T-helper 1 cell (primary cell): ENCODE results near the gene GID8.
"Not testable (repeated sequence)": the region's sequence is repeated elsewhere in the genome, so short reads cannot be mapped to it uniquely, and the experiment has no call there.

Experiments used
- DNase-seq, 5 donors: peaks; one replicate each; pipeline ENCODE4 v3.0.0-alpha.2; 2012 to 2020

Gene GID8

DNA sequence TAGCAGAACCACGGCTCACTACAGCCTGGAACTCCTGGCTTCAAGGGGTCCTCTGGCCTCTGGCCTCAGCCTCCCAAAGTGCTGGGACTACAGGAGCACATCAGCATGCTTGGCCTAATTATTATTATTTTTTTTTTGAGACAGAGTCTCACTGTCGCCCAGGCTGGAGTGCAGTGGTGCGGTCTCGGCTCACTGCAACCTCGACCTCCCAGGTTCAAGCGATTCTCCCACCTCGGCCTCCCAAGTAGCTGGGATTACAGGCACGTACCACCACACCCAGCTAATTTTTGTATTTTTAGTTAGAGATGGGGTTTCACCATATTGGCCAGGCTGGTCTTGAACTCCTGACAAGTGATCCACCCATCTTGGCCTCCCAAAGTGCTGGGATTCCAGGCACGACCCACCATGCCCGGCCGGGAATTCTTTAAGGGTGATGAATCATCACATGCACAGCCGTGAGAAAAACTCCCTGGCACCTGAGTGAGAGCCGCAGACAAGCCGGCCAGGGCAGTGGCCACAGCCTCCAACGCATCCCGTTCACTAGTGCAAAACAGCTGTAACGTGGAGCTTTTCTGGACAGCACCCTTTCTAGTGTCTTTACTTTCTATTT is 14.8 kb upstream of the GID8 start:
- not testable (repeated sequence) for DNase-seq

DNA sequence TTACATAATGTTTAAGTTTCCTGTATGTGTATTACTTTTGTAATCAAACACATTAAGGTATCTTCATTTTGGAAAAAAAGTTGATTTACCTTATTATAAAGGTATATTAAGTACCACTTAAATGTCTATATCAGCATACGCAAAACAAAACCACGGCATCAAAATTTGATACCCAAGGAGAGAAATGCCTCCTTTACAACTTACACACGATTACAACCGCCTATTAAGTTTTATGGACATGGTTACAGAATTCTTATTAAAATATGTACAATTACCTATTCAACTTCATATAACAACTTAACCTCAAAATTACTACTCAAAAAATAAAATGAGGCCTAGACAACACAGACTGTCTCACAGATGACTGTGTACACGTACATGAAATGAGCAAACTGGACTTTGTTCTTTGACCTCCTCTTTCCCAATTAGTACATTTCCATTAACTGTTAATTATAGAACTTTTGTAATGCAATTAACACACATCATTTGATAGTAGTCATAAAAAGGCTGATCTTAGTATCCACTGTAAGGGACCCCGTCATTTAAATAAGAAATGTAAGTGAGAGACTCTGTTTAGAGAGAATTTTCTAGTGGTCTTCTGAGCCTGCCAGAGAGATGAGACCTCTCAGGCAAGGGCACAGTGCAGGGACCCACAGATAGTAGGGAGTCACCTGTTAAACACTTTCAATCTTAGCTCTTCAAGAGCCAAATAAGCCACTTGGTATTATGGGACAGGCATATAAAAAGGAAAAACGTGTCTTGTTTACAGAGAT is 14.1 kb upstream of the GID8 start:
- DNase-seq: no peak

DNA sequence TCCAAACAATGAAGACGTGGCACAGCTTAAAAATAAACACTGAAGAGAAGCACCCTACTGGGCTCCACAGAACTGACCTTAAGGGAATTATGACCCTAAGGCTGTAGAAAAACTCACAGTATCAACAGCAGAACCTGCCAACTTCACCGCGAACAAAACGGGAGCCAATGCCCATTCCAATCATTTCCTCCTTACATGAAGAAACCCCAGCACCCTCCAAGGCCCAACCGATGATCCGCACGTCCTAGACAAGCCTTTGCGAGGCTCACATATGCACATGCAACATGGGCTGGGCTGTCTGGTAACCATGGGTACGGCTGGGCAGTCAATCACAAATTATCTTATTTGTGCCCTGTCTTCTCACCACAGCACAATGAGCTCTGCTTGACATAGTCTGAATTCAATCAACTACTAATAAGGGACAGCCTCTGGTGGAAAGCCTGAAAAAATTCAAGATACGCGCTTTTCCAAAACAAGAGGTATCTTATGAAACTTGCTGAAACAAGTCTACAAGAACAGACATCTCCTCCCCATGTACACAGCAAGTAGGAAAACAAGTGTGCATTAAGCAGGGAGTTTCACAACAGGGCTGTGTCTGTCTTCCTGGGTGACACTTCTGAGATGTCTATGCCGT is 13.4 kb upstream of the GID8 start:
- peak in 2 of 5 donors; percentile 32 to 35 for DNase-seq

DNA sequence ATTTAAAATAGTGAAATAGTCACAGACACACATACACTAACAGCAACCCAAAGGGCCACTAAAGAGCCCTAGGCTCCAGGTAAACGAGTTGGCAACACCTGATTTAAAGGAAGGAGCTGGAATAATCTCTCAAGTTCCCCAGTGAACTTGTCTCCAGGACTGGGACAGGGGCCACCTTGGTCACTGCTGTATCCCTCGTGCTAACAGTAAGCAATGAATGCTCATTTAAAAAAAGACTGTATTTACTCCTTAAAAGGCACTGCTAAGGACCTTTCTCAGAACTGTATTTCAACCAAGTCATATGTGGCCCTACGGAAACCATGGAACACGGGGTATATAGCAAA is 12.9 kb upstream of the GID8 start:
- DNase-seq: no peak

DNA sequence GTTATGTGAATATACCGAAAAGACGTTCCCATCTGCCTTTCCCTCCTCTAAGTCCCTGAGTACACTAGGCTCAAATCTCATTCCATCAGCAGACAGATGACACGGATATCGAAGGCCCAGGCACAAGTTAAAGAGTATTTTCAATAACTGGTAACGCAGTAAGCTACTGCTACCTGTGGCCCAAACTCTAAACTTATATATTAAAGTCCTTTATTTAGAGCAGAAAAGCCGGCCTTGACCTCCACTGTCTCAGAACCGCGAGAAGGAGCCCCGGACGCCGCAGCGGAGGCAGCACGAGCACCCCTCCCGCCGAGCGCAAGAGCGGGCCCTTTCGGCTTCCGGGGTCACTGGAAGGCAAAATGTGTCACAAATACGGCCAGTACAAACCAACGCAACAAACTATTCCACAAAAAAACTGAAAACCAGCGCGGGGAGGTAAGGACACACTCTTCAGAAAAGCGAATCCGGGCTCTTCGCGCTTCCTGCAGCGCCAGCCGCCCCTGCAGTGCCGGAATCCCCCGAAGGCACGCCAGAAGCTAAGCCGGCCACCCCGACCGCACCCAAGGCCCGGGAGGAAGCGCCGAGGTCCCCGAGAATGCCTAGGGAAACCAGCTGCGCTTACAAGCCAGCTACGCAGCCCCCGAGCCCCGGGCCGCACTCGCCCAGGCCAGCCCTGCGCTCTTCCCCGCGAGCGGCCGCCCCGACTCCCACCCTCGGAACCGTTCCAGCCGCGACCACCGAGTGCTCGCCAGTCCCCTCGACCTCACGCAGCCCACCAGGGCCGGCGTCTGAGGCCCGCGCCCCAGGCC is 12.3 kb upstream of the GID8 start:
- peak; percentile 25 to 49 (median 39) for DNase-seq

DNA sequence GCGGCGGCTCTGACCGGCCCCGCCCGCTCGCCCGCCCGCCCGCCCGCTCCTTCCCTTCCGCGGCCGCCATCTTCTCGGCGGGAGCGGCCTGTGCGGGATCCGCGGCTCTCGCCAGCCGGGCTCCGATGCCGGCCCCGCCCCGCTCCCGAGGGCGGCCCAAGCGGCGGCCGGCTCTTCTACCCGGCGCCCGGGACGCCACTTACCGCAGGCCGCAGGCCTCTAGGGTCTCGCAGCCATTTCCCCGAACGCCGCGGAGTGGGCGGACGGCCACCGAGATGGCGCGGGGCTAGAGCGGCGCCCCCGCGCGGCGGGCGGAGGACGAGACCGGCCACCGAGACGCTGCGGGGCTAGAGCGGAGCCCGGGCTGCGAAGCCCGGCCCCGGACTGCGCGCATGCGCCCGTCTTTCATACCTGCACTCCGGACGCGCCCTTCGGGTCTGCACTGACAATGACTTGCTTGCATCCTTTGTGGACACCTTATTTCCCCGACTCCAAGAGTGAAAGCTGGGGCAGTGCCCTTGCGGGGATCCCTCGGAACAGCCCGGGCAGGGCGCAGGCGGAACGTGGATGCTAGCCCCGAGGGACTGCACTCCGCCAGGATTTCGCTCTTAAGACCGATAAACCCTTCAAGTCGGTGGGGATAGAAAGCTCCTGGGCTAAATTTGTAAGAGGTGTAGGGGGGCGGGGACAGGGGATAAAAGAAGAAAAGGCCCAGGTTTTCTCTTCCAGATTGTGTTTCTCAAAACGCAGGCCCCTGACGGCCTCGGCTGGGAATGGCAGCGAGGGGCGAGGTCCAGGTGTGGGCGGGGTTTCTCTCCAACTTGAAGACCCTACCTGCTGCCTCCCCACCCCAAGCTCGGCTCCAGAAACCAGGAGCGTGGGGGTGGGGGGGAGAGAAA is 11.5 kb upstream of the GID8 start, which contains the start of gene DIDO1:
Gene DIDO1 (minus strand): TSS at position 277 of the 899 bp plus-strand sequence.
- DNase-seq: peak; percentile 80 to 91 (median 83)

DNA sequence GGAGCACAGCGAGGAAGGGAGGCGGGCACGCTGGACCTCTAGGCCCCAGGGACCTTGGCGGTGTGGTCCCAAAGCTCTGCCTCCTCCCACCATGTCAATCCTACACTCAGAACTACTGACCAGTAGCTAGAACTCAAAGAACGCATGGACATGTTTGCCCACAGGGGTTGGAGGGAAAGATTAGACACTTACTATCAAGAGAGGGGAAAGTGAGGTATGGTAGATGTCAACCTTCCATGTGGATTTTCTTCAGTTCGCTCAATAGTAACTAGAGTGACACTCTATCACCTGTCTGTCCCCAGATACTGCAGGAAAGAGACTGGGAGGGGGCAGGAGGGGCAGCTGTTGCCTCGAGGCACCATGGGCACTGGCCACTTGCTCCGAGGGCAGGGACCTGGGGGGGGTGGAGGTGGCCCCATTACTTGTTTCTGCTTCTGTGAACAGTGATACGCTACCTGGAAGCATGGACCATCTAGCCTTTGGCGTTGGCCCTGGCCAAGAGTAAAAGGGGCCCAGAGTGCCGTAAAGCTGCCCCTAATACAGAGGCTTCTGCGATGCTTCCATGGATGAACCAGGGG is 10.7 kb upstream of the GID8 start:
- no peak for DNase-seq

DNA sequence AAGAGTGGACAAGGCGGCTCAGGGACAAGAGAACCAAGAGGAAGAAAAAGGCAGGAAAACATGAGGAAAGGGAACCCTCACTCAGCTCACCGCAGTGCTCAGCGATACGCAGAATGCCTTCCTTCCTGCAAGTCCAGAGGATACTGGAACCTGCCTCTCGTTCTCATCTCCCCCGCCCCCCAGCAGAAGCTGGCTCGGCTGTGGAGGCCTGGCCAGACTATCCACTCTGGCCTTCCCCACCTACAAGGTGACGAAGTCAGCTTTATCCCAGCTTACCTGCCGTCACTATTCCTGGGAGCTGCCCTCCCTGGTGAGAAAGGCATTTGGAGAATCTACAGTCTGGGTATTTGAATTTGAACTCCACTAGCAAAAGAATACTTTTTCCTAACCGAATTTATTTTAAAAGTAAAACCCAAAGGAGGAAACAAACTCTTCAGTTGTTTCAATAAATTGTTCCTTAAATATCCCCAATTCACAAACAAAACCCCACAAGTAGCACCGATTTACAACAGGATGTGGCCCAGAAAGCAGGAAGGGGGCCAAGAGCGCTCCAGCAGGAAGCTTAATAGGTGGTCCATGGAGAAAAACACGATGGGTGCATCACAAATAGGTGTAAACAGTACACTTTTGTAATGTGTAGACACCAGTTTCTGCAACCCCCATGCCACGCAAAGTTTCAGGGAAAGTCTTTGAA is 9.6 kb upstream of the GID8 start:
- DNase-seq: no peak

DNA sequence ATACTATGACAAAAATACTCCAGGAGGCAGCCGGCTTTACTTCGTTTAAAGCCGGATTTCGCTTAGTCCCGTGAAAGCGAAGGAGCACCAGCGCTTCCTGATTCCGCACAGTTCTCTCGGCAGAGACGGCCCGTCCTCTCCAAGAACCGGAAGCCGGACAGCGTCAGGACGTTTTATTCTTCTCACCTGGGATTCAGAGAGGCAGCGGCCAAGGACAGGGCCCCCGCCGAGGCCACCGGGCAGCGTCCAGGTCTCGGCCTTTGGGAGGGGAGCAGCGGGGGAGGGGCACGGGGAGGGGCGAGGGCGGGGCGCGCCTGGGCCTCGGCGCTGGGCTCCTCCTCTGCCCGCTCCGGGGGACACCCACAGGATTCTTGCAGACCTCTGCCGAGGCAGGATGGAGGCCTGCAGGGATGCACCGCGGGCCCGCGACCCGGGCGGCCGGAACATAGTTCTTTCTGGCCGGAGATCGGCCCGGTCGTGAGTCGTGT is 8.9 kb upstream of the GID8 start:
- DNase-seq: peak; percentile 26 to 62 (median 48)

DNA sequence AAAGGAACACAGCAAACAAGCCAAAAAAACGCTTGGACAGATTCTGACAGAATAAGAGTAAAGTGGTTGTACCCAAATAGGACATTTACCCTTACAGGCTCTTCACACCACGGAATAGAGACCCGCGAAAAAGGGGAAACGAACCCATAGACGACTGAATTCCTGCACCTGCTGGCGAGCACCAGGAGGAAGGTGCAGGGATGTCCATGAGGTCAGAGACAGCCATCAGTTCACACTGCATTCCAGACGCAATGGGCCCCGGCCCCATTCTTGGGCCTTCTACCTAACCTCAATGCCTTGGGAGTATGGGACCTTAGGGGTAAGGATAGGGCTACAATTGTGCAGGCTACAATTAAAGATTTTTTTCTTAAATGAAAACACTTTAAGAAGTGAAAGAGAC is 6.5 kb upstream of the GID8 start:
- DNase-seq: no peak

DNA sequence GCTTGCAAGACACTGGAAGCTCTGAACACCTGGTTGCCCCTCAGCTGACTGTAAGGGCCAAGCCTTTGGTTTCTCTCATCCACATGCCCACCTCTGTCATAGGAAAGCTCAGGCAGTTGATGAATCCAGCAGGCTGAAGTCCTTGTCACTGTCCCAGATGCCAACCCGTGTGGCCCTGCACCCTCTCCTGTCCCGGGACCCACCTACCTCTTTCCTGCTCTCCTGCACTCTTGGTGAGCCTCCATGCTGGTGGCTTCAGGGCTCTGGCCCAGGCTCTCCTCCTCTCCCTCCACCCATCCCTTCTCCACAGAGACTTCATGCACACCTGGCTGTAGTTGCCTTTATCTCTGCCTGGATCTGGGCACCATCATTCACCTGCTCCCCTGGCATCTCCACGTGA is 4.0 kb upstream of the GID8 start:
- no peak for DNase-seq

DNA sequence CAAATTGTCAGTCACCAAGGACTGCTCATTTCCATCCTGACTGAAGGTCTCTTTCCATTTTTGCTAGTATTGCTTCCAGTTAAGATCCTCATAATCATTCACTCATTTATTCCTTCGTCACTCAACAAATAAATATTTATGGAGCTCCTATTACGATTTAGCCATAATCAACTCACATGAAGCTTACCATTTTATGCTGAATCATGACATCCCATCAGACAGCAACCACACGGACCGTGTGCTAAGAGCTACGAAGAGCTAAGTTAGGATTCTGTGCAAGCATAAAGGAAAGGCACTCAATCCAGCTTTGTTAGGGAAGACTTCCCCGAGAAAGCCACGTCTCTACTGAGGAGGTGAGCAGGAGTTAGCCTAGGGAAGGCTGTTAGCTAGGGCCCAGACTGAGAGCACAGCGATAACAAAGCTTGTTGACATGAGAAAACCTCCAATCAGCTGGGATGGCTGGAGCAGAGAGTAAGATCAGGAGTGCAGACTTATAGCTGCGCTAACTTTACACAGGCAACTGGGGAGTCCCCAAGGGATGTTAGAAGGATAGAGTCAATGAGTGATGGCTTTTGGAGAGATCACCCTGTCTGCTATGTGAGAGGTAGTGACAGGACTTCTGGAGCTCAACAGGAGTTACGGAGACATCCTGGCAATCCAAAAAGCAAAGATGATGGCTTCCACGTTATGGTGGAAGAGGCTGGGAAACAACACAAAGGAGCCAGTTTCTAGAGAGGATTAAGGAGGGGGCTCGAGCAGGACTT is 2.6 kb upstream of the GID8 start:
- no peak for DNase-seq

DNA sequence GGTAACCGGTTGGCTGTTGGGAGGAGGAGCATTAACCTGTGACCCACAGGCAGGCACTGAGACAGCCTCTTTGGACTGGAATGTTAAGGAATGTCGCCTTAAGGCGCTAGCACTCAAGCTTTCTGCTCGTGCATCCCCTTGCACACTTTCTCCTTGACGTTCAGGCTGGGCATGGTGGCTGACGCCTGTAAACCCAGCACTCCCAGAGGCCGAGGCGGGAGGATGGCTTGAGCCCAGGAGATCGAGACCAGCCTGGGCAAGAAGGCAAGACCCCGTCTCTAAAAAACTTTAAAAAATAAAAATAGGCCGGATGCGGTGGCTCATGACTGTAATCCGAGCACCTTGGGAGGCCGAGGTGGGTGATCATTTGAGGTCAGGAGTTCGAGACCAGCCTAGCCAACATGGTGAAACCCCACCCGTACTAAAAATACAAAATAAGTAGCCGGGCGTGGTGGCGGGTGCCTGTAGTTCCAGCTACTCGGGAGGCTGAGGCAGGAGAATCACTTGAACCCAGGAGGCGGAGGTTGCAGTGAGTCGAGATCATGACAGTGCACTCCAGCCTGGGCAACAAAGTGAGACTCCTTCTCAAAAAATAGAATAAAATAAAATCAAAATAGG is 1.9 kb upstream of the GID8 start:
- DNase-seq: no peak

DNA sequence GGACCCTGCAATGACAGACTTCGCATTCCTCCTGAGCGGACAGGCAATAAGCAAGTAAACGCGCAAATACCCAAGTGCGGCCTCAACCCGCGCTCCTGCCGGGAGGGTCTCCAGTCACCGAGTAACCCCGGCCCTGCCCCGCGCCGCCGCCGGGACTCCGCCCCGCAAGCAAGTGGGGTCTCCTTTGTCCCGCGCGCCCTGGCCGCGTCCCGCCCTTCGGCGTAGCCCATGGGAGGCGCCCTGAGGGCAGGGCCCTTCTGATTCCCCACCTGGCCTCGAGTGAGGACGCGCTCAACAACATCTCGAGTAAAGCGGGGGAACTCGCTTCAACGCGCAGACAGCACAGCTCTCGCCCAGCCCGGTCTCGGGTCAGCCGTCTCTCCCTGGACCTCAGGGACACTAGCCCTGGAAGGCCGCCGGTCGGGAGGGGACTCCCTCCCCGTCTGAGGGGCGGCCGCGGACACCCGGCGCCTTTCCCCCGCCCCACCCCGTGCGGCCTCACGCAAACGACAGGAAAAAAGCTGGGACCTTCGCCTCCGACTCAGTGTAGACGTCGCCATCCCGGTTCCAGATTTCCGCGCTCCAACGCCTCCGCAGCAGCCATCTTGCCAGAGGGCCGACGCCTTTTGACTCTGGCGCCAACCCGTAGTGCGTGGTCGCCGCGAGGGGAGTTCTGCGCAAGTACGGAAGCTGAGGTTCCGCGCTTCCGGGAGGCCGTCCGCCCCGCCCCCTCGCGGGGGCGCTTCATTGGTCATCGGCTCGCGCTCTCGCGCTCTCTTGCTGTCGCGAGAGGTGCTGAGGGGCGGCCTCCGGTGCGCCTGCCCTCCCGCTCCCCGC is 461 bp upstream of the GID8 start:
- DNase-seq: peak; percentile 94 to 97 (median 95)

DNA sequence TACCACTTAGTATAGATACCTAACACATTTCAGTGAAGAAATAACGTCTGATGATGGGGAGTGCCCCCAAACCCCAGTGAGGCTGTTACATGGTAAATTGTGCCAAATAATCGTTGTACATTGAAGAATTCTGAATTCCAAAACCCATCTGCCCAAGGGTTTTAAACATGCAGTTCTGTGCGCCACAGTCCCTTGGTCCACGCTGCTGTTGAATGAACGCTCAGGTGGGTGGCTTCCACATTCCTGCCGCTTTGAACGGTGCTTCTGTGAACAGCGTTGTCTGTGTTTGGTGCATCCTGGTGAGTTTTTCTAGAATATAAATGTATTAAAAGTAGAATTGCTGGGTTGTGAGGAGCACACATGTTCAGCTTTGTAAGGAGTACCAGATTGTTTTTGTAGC is 2.9 kb downstream of the GID8 start:
- DNase-seq: no peak

DNA sequence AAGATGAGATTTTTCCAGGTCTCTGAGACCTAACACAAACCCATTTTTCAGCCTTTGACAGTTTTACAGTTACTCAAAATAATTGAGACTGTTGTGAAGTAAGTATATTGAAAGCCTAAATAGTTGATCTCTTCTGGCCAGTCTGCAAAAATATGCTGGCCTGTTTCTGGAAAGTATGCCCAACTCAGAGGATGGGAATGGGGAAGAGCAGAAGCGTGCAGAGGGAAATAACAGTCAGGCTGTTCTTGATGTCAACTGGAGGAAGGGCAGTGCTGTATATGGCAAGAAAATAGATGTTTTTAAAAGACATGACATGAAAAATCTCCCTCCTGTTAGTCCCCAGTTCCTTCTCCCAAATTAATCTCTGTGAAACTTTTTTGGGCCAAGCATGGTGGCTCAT is 3.8 kb downstream of the GID8 start:
- DNase-seq: no peak

DNA sequence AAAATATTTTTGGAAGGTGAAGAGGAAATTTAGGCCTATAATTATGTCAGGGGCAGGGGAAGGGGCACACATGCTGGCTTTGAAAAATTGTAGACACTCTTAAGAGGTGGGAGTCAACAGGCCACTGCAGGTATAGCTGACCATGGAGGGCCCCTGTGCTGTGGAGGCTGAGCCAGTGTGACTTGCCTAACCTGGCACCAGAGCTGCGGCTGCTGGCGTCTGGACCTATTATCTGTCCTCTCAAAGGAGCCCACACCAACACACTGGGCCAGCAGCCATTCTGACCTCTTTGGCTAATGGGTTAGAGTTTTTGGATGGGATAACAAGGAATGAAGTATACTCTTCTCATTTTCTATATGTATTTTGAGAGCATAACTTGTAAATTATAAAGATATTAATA is 4.5 kb downstream of the GID8 start:
- DNase-seq: no peak

DNA sequence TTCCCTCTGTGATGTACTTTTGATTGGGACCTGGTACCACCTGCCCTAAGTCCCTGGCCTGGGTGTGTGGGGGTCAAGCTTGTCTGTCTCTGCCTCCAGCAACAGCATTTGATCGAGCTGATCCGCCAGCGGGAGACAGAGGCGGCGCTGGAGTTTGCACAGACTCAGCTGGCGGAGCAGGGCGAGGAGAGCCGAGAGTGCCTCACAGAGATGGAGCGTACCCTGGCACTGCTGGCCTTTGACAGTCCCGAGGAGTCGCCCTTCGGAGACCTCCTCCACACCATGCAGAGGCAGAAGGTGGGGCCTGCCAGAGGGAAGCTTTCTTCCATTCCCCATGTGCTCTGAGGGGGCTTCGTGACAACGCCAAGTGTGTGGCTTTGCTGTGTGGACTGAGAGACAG is 5.4 kb downstream of the GID8 start:
- no peak for DNase-seq

DNA sequence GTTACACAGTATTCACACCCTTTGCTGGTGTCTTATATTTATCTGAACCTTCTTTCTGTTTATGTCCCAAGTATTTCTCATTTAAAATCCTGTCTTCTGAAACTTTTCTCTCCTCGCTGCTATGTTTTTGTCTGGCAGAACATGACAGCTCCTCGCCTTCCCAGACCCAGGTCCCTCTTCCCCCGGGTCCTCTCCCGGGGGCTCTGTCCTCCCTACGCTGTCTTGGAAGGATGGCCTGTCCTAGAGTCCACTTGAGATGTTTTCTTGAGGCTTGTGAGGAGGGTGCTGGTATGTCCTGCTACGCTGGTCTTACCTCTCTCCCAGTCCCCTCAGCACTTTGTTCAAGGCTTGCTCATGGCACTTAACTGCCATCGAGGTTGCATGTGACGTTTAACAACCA is 6.2 kb downstream of the GID8 start:
- no peak for DNase-seq
